ENCODE data around the gene P2RY6.

Gene P2RY6

GRCh38 chr11:73340164-73340563 lies 68.0 kb downstream of the P2RY6 start:
- no peak for DNase-seq

- DNase-seq, result no peak
Observed at GRCh38 chr11:73342633-73343032, 70.5 kb downstream of the P2RY6 start.

GRCh38 chr11:73343076-73343873 lies 71.1 kb downstream of the P2RY6 start:
- DNase-seq, result no peak

- no peak for DNase-seq
Observed at GRCh38 chr11:73344191-73344607, 72.1 kb downstream of the P2RY6 start.

- DNase-seq, result no peak
Observed at GRCh38 chr11:73345481-73346160, 73.5 kb downstream of the P2RY6 start.

- DNase-seq, result no peak
Observed at GRCh38 chr11:73346186-73346935, 74.2 kb downstream of the P2RY6 start.

GRCh38 chr11:73347067-73347466 lies 74.9 kb downstream of the P2RY6 start:
- no peak for DNase-seq

Data from NK-92 treated with Interleukin-12 subunit alpha and Interleukin-12 subunit beta, amount 100 ng/mL, for 24 hours (cell line).